Measurements from ENCODE around the gene SBF1. TPM values are rescaled to one million over a fixed set of nuclear protein-coding genes. Genes with fewer than 3 reads are reported as not detected.

Gene SBF1
- total RNA-seq, 1 donor, result 75.1 TPM

DNA sequence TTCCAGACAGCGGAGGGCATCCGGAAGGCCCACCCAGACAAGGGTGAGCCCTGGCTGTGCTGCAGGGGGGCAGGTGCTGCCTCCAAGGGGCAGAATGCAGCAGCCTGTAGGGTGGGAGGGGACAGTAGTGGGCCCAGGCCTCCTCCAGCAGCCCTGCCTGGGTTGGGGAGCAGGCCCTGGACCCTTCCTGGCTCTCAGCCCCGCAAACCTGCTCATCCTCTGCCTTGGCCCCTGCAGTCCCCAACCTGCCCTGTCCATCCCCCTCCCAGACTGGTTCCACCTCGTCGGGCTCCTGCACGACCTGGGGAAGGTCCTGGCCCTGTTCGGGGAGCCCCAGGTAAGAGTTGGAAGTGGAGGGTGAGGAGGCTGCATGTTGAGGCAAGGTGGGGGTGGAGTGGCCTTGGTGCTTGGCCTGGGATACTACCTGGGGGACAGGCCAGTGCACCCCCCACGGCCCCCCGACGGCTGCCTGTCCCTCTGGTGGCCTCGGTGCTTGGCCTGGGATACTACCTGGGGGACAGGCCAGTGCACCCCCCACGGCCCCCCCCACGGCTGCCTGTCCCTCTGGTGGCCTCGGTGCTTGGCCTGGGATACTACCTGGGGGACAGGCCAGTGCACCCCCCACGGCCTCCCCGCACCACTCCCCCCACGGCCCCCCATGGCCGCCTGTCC, 13.3 kb upstream of the SBF1 start:
- H3K4me3 ChIP-seq (ENCODE audit: low read depth, low read length), result no peak overlapping the region
- TF ChIP-seq, protein P1, sequence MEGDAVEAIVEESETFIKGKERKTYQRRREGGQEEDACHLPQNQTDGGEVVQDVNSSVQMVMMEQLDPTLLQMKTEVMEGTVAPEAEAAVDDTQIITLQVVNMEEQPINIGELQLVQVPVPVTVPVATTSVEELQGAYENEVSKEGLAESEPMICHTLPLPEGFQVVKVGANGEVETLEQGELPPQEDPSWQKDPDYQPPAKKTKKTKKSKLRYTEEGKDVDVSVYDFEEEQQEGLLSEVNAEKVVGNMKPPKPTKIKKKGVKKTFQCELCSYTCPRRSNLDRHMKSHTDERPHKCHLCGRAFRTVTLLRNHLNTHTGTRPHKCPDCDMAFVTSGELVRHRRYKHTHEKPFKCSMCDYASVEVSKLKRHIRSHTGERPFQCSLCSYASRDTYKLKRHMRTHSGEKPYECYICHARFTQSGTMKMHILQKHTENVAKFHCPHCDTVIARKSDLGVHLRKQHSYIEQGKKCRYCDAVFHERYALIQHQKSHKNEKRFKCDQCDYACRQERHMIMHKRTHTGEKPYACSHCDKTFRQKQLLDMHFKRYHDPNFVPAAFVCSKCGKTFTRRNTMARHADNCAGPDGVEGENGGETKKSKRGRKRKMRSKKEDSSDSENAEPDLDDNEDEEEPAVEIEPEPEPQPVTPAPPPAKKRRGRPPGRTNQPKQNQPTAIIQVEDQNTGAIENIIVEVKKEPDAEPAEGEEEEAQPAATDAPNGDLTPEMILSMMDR (IDR thresholded peaks at IDR 0.05; ENCODE audit: insufficient read depth, low read depth, low read length), result no peak
- no peak for DNase-seq (ENCODE audit: low read depth)

DNA sequence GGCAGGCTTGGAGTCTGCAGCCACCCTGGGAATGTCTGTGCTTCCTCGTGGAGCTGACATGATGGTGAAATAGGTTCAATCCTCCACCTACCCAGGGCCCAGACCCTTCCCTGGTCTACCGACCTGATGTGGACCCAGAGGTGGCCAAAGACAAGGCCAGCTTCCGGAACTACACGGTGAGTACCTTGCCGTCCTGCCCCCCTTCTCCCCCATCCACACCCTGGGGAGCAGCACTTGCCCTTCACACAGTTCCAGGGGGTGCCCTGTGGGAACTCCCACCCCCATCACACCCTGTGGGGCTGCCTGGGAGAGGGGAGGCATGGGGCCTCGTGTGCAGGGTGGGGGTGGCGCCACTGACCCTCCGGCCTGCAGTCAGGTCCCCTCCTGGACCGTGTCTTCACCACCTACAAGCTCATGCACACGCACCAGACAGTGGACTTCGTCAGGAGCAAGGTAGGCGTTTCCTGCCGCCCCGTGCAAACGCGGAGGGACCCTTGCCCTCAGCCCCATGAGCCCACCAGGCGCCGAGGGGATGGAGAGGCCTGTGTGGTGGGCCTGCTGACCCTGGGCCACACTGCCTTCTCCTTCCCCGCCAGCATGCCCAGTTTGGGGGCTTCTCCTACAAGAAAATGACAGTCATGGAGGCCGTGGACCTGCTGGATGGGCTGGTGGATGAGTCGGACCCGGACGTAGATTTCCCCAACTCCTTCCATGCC, 12.6 kb upstream of the SBF1 start:
- TF ChIP-seq, protein P1 (IDR thresholded peaks at IDR 0.05; ENCODE audit: insufficient read depth, low read depth, low read length), result no peak
- H3K4me3 ChIP-seq (ENCODE audit: low read depth, low read length), result no peak overlapping the region
- no peak for DNase-seq (ENCODE audit: low read depth)

DNA sequence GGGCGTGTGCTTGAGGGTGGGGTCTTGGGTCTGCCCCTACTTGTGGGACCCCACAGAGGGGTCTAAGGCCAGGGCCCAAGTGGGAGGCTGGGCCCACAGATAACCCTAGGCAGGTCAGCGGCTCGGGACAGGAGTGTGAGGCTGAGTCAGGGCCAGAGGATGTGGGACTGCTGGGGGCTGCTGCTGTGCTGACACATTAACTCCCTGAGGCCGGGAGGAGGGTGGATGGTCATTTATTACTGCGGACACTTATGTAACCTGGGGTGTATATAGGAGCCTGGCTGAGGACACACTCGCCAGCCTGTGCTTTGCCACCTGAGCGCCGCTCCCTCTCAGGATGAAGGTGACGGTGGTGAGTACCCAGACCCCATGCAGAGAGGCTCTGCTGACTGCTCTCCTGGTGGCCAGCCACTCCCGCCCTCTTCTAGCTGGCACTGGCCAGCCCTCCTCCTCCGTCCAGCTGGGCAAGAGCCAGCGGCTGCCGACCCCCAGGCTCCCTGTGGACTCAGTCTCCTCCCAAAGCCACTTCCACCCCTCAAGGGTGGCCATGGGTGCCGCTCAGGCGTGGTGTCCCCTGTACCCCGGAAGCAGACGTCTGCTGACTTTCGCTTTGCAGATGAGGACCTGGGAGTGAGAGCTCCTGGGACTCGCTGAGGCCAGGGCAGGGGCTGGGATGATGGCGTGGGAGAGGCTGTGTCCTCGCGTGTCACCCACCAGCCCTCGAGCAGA, 11.9 kb upstream of the SBF1 start, which contains the start of gene MIOX:
TSS of gene MIOX (plus strand) at position 299 of the 729 bp plus-strand sequence. CDS start at position 338, 39 bp downstream.
- TF ChIP-seq, protein P1 (IDR thresholded peaks at IDR 0.05; ENCODE audit: insufficient read depth, low read depth, low read length), result no peak
- no peak for DNase-seq (ENCODE audit: low read depth)
- H3K4me3 ChIP-seq (ENCODE audit: low read depth, low read length), result no peak within 1 kb of the TSS

DNA sequence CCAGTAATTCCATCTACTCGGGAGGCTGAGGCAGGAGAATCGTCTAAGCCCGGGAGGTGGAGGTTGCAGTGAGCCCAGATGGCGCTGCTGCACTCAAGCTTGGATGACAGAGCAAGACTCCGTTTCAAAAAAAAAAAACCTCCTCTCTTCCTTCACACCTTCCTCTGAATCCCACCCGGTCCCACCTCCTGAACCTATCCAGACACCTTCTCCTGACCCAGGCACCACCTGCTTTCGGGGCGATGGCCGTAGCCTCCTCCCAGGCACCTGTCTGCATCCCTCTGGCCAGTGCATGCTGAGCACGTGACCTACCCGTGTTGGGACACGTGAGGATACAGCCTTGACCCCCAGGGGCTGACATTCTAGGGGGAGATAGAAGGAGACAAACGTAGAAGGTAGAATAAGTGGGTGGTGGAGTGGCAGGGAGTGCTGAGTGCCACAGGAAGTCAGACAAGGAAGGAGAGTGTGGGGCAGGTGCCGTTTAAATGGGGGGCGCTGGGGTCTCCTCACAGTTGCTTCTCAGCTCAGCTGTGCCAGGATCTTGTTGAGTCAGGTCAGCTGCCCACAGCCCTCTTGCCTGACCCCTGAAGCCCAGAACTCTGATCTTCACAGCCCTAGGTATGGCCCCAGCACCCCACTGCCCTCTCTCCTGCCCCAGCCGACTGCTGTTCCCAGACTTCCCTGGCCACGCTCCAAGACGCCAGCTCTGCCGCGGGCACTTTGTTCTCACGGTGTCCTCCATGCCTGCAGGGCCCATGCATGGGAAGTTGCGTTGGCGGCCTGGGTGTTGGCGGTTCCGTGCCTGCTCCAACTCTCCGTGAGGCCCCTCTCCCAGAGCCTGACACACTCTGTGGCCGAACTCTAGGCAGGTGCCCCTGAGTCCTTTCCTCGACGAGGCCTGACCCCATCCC, 10.6 kb upstream of the SBF1 start:
- TF ChIP-seq, protein P1 (IDR thresholded peaks at IDR 0.05; ENCODE audit: insufficient read depth, low read depth, low read length), result no peak
- DNase-seq (ENCODE audit: low read depth), result no peak
- no peak overlapping the region for H3K4me3 ChIP-seq (ENCODE audit: low read depth, low read length)

DNA sequence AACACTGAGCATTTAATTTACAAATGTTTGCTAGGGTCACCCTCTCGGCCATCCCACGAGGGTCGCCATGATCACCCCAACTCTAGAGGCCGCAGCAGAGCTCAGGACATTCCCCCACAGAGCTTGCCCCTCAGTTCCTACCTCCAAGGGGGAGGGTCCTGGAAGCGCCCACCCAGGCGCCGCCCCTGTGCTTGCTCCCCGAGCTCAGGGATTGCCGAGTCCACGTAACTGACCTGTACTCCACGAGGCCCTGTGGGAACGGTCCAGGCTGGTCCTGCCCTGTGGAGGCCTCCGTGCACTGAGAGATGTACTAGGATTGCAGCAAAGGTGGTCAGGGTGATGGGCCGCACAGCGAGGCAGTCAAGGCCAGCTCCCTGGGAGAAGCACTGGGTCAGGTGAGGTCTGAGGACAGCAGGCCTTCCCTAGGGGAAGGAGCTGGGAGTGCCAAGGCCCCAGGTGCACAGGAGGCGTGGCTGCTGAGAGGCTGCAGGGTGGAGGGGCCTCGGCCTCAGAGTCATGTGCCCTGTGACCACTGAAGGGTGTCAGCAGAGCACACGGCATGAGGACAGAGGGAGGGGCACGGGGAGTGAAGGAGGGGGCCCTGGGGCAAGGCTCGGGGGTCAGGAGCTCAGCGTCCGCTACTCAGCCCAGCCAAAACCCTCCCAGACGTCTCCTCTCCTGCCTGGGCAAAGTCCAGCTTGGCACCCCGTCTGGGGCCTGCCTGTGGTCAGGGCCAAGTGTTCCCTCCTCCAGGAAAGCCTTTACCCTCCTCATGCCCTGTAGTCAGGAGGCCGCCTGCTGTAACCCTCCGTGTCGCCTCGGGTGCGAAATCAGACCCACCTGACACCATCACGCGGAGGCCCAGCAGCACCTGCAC, 9.4 kb upstream of the SBF1 start:
- TF ChIP-seq, protein P1 (IDR thresholded peaks at IDR 0.05; ENCODE audit: insufficient read depth, low read depth, low read length), result no peak
- no peak for DNase-seq (ENCODE audit: low read depth)
- no peak overlapping the region for H3K4me3 ChIP-seq (ENCODE audit: low read depth, low read length)
